SK-N-SH (cell line): Measurements from ENCODE around the gene CC2D2B. TPM values are rescaled to one million over a fixed set of nuclear protein-coding genes. Genes with fewer than 3 reads are reported as not detected.

ENCODE experiments used
- CTCF ChIA-PET: fragments of 300-600, 350-600 bp; formaldehyde crosslinking; extraction: SDS; loops from one replicate; lab custom pipeline; 2021; lab: Yijun Ruan, JAX
- POLR2A ChIA-PET: fragments of 350-600 bp; sonication (Branson Sonifier 250); formaldehyde crosslinking; extraction: SDS; loops from one replicate; lab custom pipeline; 2020; ENCODE audit warnings: antibody characterized with exemption, inconsistent platforms; lab: Yijun Ruan, JAX
- DNase-seq: peaks from one replicate; pipeline ENCODE4 v3.0.0; 2012
- H2AFZ ChIP-seq: fragments of 200-600 bp; sonication (generic); 2 replicates; pipeline ENCODE4 v1.8.1; 2016; ENCODE audit warnings: antibody characterized with exemption, mild to moderate bottlenecking, low read depth
- H3F3A ChIP-seq: fragments of 200-600 bp; sonication (generic); replicated peaks from 2 replicates; pipeline ENCODE3; 2016; ENCODE audit warnings: antibody characterized with exemption, mild to moderate bottlenecking; ENCODE audit not compliant: insufficient read depth
- H3K27ac ChIP-seq, 2 experiments: fragments of 200-500 bp in 1 of 2; fragments of 200-600 bp in 1 of 2; sonication (Bioruptor generic) in 1 of 2; sonication (generic), shearing (Covaris generic) in 1 of 2; 2 replicates each; pipeline versions ENCODE4 v1.5.1 to v1.6.1; 2014 to 2016; ENCODE audit warnings: low read depth in 2 of 2, inconsistent platforms in 1 of 2, low read length in 1 of 2, mild to moderate bottlenecking in 1 of 2, mixed read lengths in 1 of 2
- H3K27me3 ChIP-seq: fragments of 200-600 bp; sonication (generic), shearing (Covaris generic); 2 replicates; pipeline ENCODE4 v1.6.1; 2016; ENCODE audit warnings: mixed run types; ENCODE audit not compliant: insufficient read depth
- H3K36me3 ChIP-seq, 2 experiments: fragments of 200-500 bp in 1 of 2; fragments of 200-600 bp in 1 of 2; sonication (Bioruptor generic) in 1 of 2; sonication (generic) in 1 of 2; replicated peaks in 1 of 2; 2 replicates each; pipeline versions ENCODE3 to v1.5.1; 2014 to 2016; ENCODE audit warnings: low read length in 1 of 2, mild to moderate bottlenecking in 1 of 2; ENCODE audit not compliant: insufficient read depth in 2 of 2, control insufficient read depth in 1 of 2
- H3K4me1 ChIP-seq, 2 experiments: fragments of 200-500 bp in 1 of 2; fragments of 200-600 bp in 1 of 2; sonication (Bioruptor generic) in 1 of 2; sonication (generic), shearing (Covaris generic) in 1 of 2; 2 replicates each; pipeline versions ENCODE4 v1.5.1 to v1.6.1; 2014 to 2016; ENCODE audit warnings: low read depth in 1 of 2, low read length in 1 of 2, mixed run types in 1 of 2; ENCODE audit not compliant: insufficient read depth in 2 of 2, control insufficient read depth in 1 of 2
- H3K4me2 ChIP-seq: fragments of 200-600 bp; sonication (generic), shearing (Covaris generic); 2 replicates; pipeline ENCODE4 v1.6.1; 2017; ENCODE audit warnings: mixed run types
- H3K4me3 ChIP-seq, 2 experiments: fragments of 200-500 bp in 1 of 2; fragments of 200-600 bp in 1 of 2; sonication (Bioruptor generic) in 1 of 2; sonication (generic), shearing (Covaris generic) in 1 of 2; 2 replicates each; pipeline versions ENCODE4 v1.5.1 to v1.8.1; 2014 to 2016; ENCODE audit warnings: low read depth in 2 of 2, inconsistent platforms in 1 of 2, low read length in 1 of 2, mild to moderate bottlenecking in 1 of 2, mixed read lengths in 1 of 2, moderate library complexity in 1 of 2
- H3K79me2 ChIP-seq: fragments of 200-600 bp; sonication (generic); 2 replicates; pipeline ENCODE4 v1.8.1; 2017; ENCODE audit warnings: mild to moderate bottlenecking; ENCODE audit not compliant: insufficient read depth
- H3K9ac ChIP-seq: fragments of 200-600 bp; sonication (generic); 2 replicates; pipeline ENCODE4 v1.6.1; 2017; ENCODE audit warnings: mixed run types
- H3K9me2 ChIP-seq: fragments of 200-600 bp; sonication (generic); 2 replicates; pipeline ENCODE4 v1.6.1; 2017; ENCODE audit warnings: mixed run types
- H3K9me3 ChIP-seq: fragments of 200-600 bp; sonication (generic); 2 replicates; pipeline ENCODE4 v1.6.1; 2017; ENCODE audit warnings: mixed run types, mild to moderate bottlenecking, moderate library complexity
- H4K20me1 ChIP-seq: fragments of 200-600 bp; sonication (generic); 2 replicates; pipeline ENCODE4 v1.6.1; 2017; ENCODE audit warnings: mild to moderate bottlenecking, mixed run types; ENCODE audit not compliant: insufficient read depth
- CHD2 ChIP-seq: fragments of 150-350 bp; IDR thresholded peaks from 2 replicates; pipeline ENCODE4 v1.6.1; 2018; ENCODE audit warnings: low read length; ENCODE audit not compliant: partially characterized antibody
- FOSL2 ChIP-seq: IDR thresholded peaks from 2 replicates; pipeline ENCODE4 v1.4.0; 2012; ENCODE audit warnings: low read depth, mild to moderate bottlenecking, moderate library complexity, borderline replicate concordance
- FOXJ3 ChIP-seq: sonication (generic); formaldehyde crosslinking; IDR thresholded peaks from 2 replicates; pipeline ENCODE4 v1.5.1; 2020; ENCODE audit warnings: mild to moderate bottlenecking, missing genetic modification reagents
- GABPA ChIP-seq: IDR thresholded peaks from 2 replicates; pipeline ENCODE4 v1.4.0; 2012; ENCODE audit warnings: low read depth, mild to moderate bottlenecking
- GATA2 ChIP-seq: sonication (generic); formaldehyde crosslinking; IDR thresholded peaks from 2 replicates; pipeline ENCODE4 v1.5.0; 2020; ENCODE audit warnings: mild to moderate bottlenecking, missing genetic modification reagents
- JUND ChIP-seq: IDR thresholded peaks from 2 replicates; pipeline ENCODE4 v1.4.0; 2012
- MEF2A ChIP-seq: IDR thresholded peaks from 2 replicates; pipeline ENCODE4 v1.4.0; 2012; ENCODE audit warnings: low read depth, borderline replicate concordance
- MXI1 ChIP-seq: IDR thresholded peaks from 2 replicates; pipeline ENCODE4 v1.6.1; 2012; ENCODE audit warnings: mild to moderate bottlenecking, low read depth, low read length, improper control_type of control experiment
- NFIC ChIP-seq: IDR thresholded peaks from 2 replicates; pipeline ENCODE4 v1.4.0; 2012; ENCODE audit warnings: borderline replicate concordance
- NRF1 ChIP-seq: IDR thresholded peaks from 2 replicates; pipeline ENCODE4 v1.6.1; 2012; ENCODE audit warnings: low read depth, mild to moderate bottlenecking, low read length
- POLR2AphosphoS5 ChIP-seq: IDR thresholded peaks from 2 replicates; pipeline ENCODE4 v1.6.1; 2012; ENCODE audit warnings: low read depth, low read length
- RXRA ChIP-seq: IDR thresholded peaks from 2 replicates; pipeline ENCODE4 v1.4.0; 2012; ENCODE audit warnings: low read depth, mild to moderate bottlenecking, borderline replicate concordance
- SIN3A ChIP-seq: IDR thresholded peaks from 2 replicates; pipeline ENCODE4 v1.6.1; 2012; ENCODE audit warnings: low read depth, mild to moderate bottlenecking, low read length, moderate library complexity, borderline replicate concordance
- SMC3 ChIP-seq: IDR thresholded peaks from 2 replicates; pipeline ENCODE4 v1.6.1; 2012; ENCODE audit warnings: low read depth, low read length, improper control_type of control experiment
- TEAD4 ChIP-seq: IDR thresholded peaks from 2 replicates; pipeline ENCODE4 v1.4.0; 2012; ENCODE audit warnings: mild to moderate bottlenecking, borderline replicate concordance; ENCODE audit not compliant: insufficient read depth
- YY1 ChIP-seq: IDR thresholded peaks from 2 replicates; pipeline ENCODE4 v1.4.0; 2012; ENCODE audit warnings: low read depth, mild to moderate bottlenecking
- WGBS: methylation state at CpG from one replicate; pipeline ENCODE4 v1.1.6; 2017; ENCODE audit warnings: low lambda C conversion rate; 5-methylcytosine and 5-hydroxymethylcytosine counted together
- polyA plus RNA-seq, 3 experiments: library from polyadenylated mRNA; depleted of rRNA; stranded (reverse); fragments of >200 nt; gene quantifications; 2 replicates each; pipeline ENCODE4 v1.2.3, GENCODE V29; 2012
- TF ChIP-seq, protein P1 (sequence below): IDR thresholded peaks from 2 replicates; pipeline ENCODE4 v1.6.1; 2012; ENCODE audit warnings: mild to moderate bottlenecking, low read depth, low read length, moderate library complexity
- TF ChIP-seq, protein P2 (sequence below): fragments of 200-600 bp; sonication (generic); IDR thresholded peaks from 2 replicates; pipeline ENCODE4 v1.6.1; 2017; ENCODE audit warnings: antibody characterized with exemption, mild to moderate bottlenecking, moderate library complexity

CC2D2B gene
- polyA plus RNA-seq, 1 of the 3 experiments (the other 2 are of a cell fraction): not detected

DNA sequence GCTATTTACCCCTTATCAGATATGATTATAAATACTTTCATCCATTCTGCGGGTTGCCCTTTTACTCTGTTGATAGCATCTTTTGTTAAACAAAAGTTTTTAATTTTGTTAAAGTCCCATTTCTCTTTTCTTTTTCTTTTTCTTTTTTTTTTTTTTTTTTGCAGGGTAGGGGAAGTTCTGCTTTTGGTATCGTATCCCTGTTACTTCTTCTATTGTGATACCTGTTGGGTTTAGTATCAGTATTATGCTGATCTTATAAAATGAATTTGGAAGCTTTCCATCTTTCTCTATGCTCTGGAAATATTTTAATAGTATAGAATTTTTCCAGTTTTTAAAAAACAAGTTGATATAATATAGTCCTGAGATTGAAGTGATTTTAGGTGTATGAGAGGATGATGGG lies 141.6 kb downstream of the CC2D2B start:
- Histone ChIP-seq H3K9ac (no peak overlapping the region), H4K20me1 (peaks cover 17% of the 10 kb centered on the region; the same call in 1 of the 2 replicates), H3F3A (peaks cover 4% of the 10 kb centered on the region), H3K27me3 (no peaks in the 10 kb centered on the region), H3K4me1 (peaks cover 0 to 3% of the 10 kb centered on the region in 2 experiments; a peak in 2 of 4 replicates), H3K36me3 (peaks cover 13 to 40% of the 10 kb centered on the region in 2 experiments), H3K4me3 (no peak overlapping the region), H3K9me2 (no peaks in the 10 kb centered on the region), H3K27ac (no peak overlapping the region), H3K9me3 (no peaks in the 10 kb centered on the region), H3K4me2 (no peak overlapping the region), H3K79me2 (peaks cover 89% of the 10 kb centered on the region), H2AFZ (no peak overlapping the region)
- no peak for DNase-seq
- TF ChIP-seq YY1 (no peak), GATA2 (CRISPR knock-in tag) (no peak), MEF2A (no peak), MXI1 (no peak), RXRA (no peak), NFIC (no peak)
- TF ChIP-seq, protein P1, sequence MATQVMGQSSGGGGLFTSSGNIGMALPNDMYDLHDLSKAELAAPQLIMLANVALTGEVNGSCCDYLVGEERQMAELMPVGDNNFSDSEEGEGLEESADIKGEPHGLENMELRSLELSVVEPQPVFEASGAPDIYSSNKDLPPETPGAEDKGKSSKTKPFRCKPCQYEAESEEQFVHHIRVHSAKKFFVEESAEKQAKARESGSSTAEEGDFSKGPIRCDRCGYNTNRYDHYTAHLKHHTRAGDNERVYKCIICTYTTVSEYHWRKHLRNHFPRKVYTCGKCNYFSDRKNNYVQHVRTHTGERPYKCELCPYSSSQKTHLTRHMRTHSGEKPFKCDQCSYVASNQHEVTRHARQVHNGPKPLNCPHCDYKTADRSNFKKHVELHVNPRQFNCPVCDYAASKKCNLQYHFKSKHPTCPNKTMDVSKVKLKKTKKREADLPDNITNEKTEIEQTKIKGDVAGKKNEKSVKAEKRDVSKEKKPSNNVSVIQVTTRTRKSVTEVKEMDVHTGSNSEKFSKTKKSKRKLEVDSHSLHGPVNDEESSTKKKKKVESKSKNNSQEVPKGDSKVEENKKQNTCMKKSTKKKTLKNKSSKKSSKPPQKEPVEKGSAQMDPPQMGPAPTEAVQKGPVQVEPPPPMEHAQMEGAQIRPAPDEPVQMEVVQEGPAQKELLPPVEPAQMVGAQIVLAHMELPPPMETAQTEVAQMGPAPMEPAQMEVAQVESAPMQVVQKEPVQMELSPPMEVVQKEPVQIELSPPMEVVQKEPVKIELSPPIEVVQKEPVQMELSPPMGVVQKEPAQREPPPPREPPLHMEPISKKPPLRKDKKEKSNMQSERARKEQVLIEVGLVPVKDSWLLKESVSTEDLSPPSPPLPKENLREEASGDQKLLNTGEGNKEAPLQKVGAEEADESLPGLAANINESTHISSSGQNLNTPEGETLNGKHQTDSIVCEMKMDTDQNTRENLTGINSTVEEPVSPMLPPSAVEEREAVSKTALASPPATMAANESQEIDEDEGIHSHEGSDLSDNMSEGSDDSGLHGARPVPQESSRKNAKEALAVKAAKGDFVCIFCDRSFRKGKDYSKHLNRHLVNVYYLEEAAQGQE: no peak
- TF ChIP-seq, protein P2, sequence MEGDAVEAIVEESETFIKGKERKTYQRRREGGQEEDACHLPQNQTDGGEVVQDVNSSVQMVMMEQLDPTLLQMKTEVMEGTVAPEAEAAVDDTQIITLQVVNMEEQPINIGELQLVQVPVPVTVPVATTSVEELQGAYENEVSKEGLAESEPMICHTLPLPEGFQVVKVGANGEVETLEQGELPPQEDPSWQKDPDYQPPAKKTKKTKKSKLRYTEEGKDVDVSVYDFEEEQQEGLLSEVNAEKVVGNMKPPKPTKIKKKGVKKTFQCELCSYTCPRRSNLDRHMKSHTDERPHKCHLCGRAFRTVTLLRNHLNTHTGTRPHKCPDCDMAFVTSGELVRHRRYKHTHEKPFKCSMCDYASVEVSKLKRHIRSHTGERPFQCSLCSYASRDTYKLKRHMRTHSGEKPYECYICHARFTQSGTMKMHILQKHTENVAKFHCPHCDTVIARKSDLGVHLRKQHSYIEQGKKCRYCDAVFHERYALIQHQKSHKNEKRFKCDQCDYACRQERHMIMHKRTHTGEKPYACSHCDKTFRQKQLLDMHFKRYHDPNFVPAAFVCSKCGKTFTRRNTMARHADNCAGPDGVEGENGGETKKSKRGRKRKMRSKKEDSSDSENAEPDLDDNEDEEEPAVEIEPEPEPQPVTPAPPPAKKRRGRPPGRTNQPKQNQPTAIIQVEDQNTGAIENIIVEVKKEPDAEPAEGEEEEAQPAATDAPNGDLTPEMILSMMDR: no peak
- POLR2A ChIA-PET: no interaction called here
- WGBS: 88% methylated on average over 2 of the region's 2 CpGs
- CTCF ChIA-PET: interaction anchor here (1.3 to 2.1 kb wide), 2 partner anchors 10 to 282 kb away, joined by 3 to 4 read pairs; no protein-coding TSS in a partner anchor

DNA sequence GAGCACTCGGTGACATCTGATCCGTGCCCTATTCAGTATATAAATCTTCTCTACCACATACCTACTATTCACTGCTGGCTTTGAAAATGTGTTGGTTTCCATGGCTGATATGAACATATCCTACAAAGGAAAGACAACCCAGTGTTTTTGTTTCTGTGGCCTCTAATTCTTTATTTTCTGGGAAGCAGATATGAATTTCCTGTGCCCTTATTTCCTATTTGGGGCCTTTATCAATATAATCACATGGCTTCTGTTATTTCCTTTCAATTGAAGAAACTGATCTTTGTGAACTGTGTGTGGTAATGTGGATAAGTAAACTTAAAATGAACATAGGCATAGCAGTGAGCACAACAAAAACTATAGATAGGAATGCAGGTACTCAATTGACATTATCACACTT lies 146.2 kb downstream of the CC2D2B start:
- Histone ChIP-seq H3K9me2 (no peaks in the 10 kb centered on the region), H3K36me3 (peaks cover 37 to 58% of the 10 kb centered on the region in 2 experiments), H3K9ac (no peak overlapping the region), H3K4me2 (no peak overlapping the region), H3K9me3 (no peaks in the 10 kb centered on the region), H3F3A (no peaks in the 10 kb centered on the region), H3K79me2 (peaks cover 51% of the 10 kb centered on the region), H3K27me3 (no peaks in the 10 kb centered on the region), H3K4me3 (no peak overlapping the region), H4K20me1 (peaks cover 9% of the 10 kb centered on the region; the same call in 1 of the 2 replicates), H2AFZ (no peak overlapping the region), H3K4me1 (no peaks in the 10 kb centered on the region; a peak in 1 of 4 replicates), H3K27ac (no peak overlapping the region)
- TF ChIP-seq JUND (no peak), SMC3 (no peak), MEF2A (no peak), GATA2 (CRISPR knock-in tag) (no peak), TEAD4 (no peak), POLR2AphosphoS5 (no peak), FOSL2 (no peak), FOXJ3 (CRISPR knock-in tag) (no peak), SIN3A (no peak), MXI1 (no peak), GABPA (no peak), CHD2 (no peak), NRF1 (no peak)
- DNase-seq: no peak
- 95% methylated on average over 2 of the region's 2 CpGs for WGBS
- POLR2A ChIA-PET: no interaction called here
- CTCF ChIA-PET: no interaction called here
